ENCODE measurements around the gene PRSS38. TPM values are rescaled to one million over a fixed set of nuclear protein-coding genes. Genes with fewer than 3 reads are reported as not detected.

PRSS38 gene
- polyA plus RNA-seq, 3 donors, result not detected

GRCh38 chr1:227890451-227891222, 75.2 kb downstream of the PRSS38 start:
- no peak overlapping the region for H3K27ac ChIP-seq (ENCODE audit: low read depth, low read length)
- WGBS, 3 donors, result 92 to 95% (median 94%) methylated on average over 13 of the region's 13 CpGs

- WGBS, 3 donors, result 79 to 84% (median 82%) methylated on average over 18 to 19 of the region's 19 CpGs
- no peak overlapping the region for H3K27ac ChIP-seq (ENCODE audit: low read depth, low read length)
Measured at GRCh38 chr1:227891223-227891954, 75.9 kb downstream of the PRSS38 start.

- no peak overlapping the region for H3K27ac ChIP-seq (ENCODE audit: low read depth, low read length)
- whole genome bisulfite sequencing, 3 donors, result 86 to 94% (median 87%) methylated on average over 6 of the region's 6 CpGs
Measured at GRCh38 chr1:227891955-227892488, 76.5 kb downstream of the PRSS38 start.

- H3K27ac ChIP-seq (ENCODE audit: low read depth, low read length), result no peak overlapping the region
Measured at GRCh38 chr1:227892489-227893299, 77.2 kb downstream of the PRSS38 start.

GRCh38 chr1:227893300-227893948, 77.9 kb downstream of the PRSS38 start:
- WGBS, 3 donors, result 84 to 92% (median 90%) methylated on average over 9 of the region's 9 CpGs

More at GRCh38 chr1:227892489-227893299, 77.2 kb downstream of the PRSS38 start:
- 69 to 84% (median 71%) methylated on average over 17 of the region's 17 CpGs for WGBS, 3 donors

GRCh38 chr1:227893949-227894721, 78.7 kb downstream of the PRSS38 start:
- 83 to 90% (median 87%) methylated on average over 27 of the region's 27 CpGs for WGBS, 3 donors
- no peak overlapping the region for H3K27ac ChIP-seq (ENCODE audit: low read depth, low read length)

More at GRCh38 chr1:227893300-227893948, 77.9 kb downstream of the PRSS38 start:
- H3K27ac ChIP-seq (ENCODE audit: low read depth, low read length), result no peak overlapping the region

GRCh38 chr1:227894831-227895451, 79.5 kb downstream of the PRSS38 start:
- 88 to 93% (median 90%) methylated on average over 12 of the region's 12 CpGs for WGBS, 3 donors
- no peak overlapping the region for H3K27ac ChIP-seq (ENCODE audit: low read depth, low read length)

Other genes starting within 250 kb of the PRSS38 start
- gene JMJD4, start 80.4 kb upstream of the PRSS38 start, polyA plus RNA-seq, result 10 to 100 TPM in 2 of 3 donors, 1 to 10 TPM in 1; 8.7 to 17.0 (median 11.0) TPM
- gene SNAP47, start 80.2 kb upstream of the PRSS38 start, polyA plus RNA-seq, result 10 to 100 TPM; 12.9 to 16.0 (median 15.0) TPM
- 1 to 10 TPM; 1.2 to 3.4 (median 2.5) TPM for gene WNT9A, start 132.3 kb downstream of the PRSS38 start, polyA plus RNA-seq
- gene WNT3A, start 191.3 kb downstream of the PRSS38 start, polyA plus RNA-seq, result under 1 TPM in 1 of 3 donors, not detected in 2; 0.03 TPM

Measured in adipose tissue (tissue), 3 donors.